ENCODE results near the gene PRRT2. TPM values are rescaled to one million over a fixed set of nuclear protein-coding genes. Genes with fewer than 3 reads are reported as not detected.
"Not testable (repeated sequence)": the region's sequence is repeated elsewhere in the genome, so short reads cannot be mapped to it uniquely, and the experiment has no call there.

Gene PRRT2
- total and polyA plus RNA-seq, 12 donors: 0.62 to 6.3 (median 1.1) TPM

GRCh38 chr16:29830774-29831173 lies 18.8 kb downstream of the PRRT2 start:
- no peak for ATAC-seq
- Histone ChIP-seq H3K27ac (no peak overlapping the region), H3K4me3 (no peak overlapping the region), H3K9me3 (no peaks in the 10 kb centered on the region), H3K36me3 (peaks cover 0 to 69% (median 27%) of the 10 kb centered on the region in 9 donors), H3K27me3 (no peaks in the 10 kb centered on the region), H3K4me1 (peaks cover under 1 to 31% (median 8%) of the 10 kb centered on the region in 9 donors)
- intact Hi-C loops (cut with DNase I): no loop called here
- TF ChIP-seq CTCF (IDR thresholded peaks at IDR 0.05): no peak
- no peak for DNase-seq
- 95 to 98% methylated on average over 11 of the region's 11 CpGs for WGBS, 2 donors

- ATAC-seq: peak; percentile 47 to 88 (median 71)
- peak in 1 of 2 donors; percentile 35 for DNase-seq
- intact Hi-C loops (cut with DNase I): no loop called here
Observed at GRCh38 chr16:29831490-29831889, 19.5 kb downstream of the PRRT2 start.

GRCh38 chr16:29833219-29833618 lies 21.2 kb downstream of the PRRT2 start:
- H3K27ac ChIP-seq; intact Hi-C loops (cut with DNase I); DNase-seq; H3K9me3 ChIP-seq; ATAC-seq; H3K4me3 ChIP-seq; H3K27me3 ChIP-seq: not testable (repeated sequence)
- Histone ChIP-seq H3K4me1 (peaks cover 0 to 13% (median 0%) of the 10 kb centered on the region in 9 donors), H3K36me3 (peaks cover 0 to 89% (median 44%) of the 10 kb centered on the region in 9 donors)
- 96 to 97% methylated on average over 4 of the region's 4 CpGs for whole genome bisulfite sequencing, 2 donors

More at GRCh38 chr16:29831490-29831889, 19.5 kb downstream of the PRRT2 start:
- Histone ChIP-seq H3K27ac (no peak overlapping the region), H3K36me3 (peaks cover 0 to 76% (median 29%) of the 10 kb centered on the region in 9 donors), H3K4me3 (no peak overlapping the region), H3K27me3 (no peaks in the 10 kb centered on the region), H3K9me3 (no peaks in the 10 kb centered on the region), H3K4me1 (peaks cover 0 to 24% (median 1%) of the 10 kb centered on the region in 9 donors)
- TF ChIP-seq CTCF (IDR thresholded peaks at IDR 0.05): no peak
- WGBS, 2 donors: 50 to 52% methylated on average over 2 of the region's 2 CpGs

- no peak overlapping the region for H3K4me3 ChIP-seq
- no peaks in the 10 kb centered on the region for H3K9me3 ChIP-seq
- H3K36me3 ChIP-seq: peaks cover 0 to 98% (median 51%) of the 10 kb centered on the region in 9 donors
- DNase-seq: no peak
- no peaks in the 10 kb centered on the region for H3K27me3 ChIP-seq
- peaks cover 0 to 13% (median 0%) of the 10 kb centered on the region in 9 donors for H3K4me1 ChIP-seq
- 92 to 95% methylated on average over 5 of the region's 5 CpGs for WGBS, 2 donors
- H3K27ac ChIP-seq: no peak overlapping the region
- TF ChIP-seq CTCF (IDR thresholded peaks at IDR 0.05): no peak
- no peak for ATAC-seq
- intact Hi-C loops (cut with DNase I): no loop called here
Observed at GRCh38 chr16:29834079-29834478, 22.1 kb downstream of the PRRT2 start.

GRCh38 chr16:29835926-29836325 lies 23.9 kb downstream of the PRRT2 start:
- ATAC-seq (no peak), DNase-seq (no peak)
- no peak for TF ChIP-seq CTCF (IDR thresholded peaks at IDR 0.05)
- no peaks in the 10 kb centered on the region for H3K9me3 ChIP-seq
- peaks cover 0 to 8% (median 0%) of the 10 kb centered on the region in 9 donors for H3K4me1 ChIP-seq
- H3K36me3 ChIP-seq: peaks cover 0 to 100% (median 52%) of the 10 kb centered on the region in 9 donors
- H3K4me3 ChIP-seq: no peak overlapping the region
- intact Hi-C loops (cut with DNase I): no loop called here
- no peak overlapping the region for H3K27ac ChIP-seq
- WGBS, 2 donors: 93 to 94% methylated on average over 7 of the region's 7 CpGs
- no peaks in the 10 kb centered on the region for H3K27me3 ChIP-seq
